Activated CD4-positive, alpha-beta T cell treated with anti-CD3 and anti-CD28 coated beads, Interleukin-2, amount 50 U/mL, for 4 hours (primary cell): ENCODE data around the gene PEX14.

Source experiments
- DNase-seq, 2 experiments: peaks; one replicate each; pipeline ENCODE4 v3.0.0-alpha.2; 2020

The PEX14 gene

DNA sequence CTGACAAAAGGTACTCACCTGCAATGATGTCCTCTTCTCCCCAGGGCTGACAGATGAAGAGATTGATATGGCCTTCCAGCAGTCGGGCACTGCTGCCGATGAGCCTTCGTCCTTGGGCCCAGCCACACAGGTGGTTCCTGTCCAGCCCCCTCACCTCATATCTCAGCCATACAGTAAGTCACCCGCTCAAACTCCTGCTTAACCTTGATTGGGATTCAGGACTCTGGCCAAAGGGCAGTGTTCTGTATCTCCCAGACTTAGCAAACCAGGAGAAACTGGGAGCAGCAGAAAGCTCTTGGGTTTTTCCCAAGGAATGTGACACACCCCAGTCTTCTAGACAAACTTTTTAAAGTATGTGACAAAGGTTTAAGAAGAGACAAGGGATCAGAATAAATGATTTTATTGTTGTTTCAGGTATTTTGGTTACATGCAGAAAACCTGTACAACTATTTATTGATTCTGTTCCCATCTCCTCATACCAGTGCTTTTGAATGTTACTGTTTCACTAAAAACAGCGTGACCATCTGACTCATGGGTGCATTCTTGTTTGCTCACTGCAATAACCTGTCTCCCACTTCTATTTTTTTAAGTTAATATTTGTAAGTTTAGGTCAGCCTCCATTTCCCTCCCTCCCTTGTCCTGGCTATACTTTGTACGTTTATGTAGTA is 124.6 kb downstream of the PEX14 start:
- no peak for DNase-seq

DNA sequence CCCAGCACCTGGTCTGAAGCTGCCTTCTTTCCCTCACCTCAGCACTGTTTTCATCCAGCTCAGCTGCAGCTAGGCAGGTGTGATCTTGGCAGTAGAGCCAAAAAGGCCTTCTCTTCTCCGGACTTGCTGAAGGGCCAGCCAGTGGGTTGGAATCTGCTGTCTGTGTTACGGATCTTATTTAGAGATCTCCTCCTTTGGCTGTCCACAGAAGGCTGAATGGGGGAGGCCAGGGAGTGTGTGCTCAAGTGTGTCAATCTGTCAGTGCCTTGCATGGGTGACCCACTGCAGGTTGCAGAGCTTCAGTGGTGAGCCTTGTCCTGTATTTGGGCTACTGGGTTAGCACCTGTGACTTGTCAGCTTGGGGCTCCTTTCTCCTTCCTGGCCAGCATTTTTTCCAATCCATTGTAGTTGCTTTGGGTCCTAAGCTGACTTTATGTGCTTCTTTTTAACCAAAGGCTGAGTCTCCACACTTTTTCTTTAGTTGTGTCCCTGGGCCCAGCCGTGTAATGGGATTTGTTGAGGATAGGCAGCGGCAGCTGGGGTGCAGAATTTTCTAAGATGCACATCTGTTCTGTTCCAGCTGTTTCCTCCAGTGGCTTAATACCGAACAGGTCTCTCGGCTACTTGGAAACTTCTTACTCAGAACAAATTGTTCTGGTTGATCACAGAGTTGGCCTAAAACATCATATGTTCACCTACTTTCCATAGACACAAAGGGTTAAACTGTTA is 126.8 kb downstream of the PEX14 start:
- no peak for DNase-seq

DNA sequence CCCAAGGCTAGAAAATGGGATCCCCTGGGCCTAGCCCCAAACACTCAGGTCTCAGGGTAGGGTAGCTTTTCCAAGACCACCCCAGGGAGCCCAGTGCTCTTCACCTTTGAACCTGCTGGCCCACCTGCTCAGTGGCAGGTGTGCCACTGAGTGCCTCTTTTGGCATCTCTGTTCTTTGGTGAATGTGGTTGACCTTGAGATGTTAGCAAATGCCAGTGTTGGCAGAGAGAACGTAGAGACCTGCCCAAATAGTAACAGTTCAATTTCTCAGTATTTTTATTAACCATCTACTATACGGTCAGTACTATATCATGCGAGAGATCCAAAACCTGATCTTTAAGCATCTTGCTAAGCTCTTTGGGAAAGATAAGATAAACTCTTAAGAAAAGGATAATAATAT is 128.2 kb downstream of the PEX14 start:
- no peak for DNase-seq

DNA sequence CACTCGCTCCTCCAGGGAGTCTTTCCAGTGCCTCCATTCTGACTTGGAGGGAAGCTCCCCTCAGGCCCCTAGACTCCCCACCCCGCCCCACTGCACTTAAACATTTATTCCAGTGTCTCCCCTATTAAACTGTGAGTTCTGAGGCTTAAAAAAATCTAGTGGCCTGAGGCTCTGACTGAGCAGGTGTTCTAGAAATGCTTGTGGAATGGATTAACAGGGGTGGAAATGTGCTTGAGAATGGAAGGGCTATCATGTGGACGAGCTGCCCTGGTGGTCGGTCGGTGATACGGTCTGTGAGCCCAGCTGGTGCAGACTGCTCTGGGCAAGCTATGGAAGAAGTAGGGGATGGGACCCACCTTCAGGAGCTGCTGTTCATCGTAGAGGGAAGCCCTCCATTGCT is 130.2 kb downstream of the PEX14 start:
- no peak for DNase-seq

DNA sequence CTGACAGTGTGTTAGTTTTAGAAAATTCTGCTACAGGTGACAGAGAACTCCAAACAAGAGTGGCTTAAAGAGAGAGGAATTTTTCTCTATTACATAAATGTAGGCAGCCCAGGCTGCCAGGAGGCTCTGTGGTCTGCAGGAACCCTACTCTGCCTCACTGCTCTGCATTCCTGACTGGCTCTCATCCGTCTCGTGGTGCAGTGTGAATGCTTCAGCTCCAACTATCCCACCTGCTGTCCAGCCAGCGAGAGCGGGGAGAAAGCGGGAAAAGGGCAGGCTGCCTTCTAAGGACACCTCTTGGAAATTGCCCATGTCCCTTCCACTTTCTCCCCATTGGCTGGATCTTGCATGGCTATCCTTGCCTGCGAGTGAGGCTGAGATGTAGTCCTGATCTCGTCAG is 131.3 kb downstream of the PEX14 start:
- DNase-seq, result no peak

DNA sequence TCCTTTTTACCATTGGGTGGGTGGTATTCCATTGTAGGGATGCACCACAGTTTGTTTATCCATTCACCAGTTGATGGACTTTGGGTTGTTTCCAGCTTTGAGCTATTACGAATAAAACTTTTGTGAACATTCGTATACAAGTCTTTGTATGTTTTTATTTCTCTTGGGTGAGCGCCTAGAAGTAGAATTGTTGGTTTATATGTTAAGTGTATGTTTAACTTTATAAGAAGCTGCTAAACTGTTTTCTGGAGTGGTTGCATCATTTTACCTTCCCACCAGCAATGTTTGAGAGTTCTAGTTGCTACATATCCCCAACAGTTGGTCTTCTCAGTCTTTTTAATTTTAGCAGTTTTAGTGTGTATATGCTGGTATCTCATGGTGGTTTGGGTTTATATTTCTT is 132.5 kb downstream of the PEX14 start:
- no peak for DNase-seq

DNA sequence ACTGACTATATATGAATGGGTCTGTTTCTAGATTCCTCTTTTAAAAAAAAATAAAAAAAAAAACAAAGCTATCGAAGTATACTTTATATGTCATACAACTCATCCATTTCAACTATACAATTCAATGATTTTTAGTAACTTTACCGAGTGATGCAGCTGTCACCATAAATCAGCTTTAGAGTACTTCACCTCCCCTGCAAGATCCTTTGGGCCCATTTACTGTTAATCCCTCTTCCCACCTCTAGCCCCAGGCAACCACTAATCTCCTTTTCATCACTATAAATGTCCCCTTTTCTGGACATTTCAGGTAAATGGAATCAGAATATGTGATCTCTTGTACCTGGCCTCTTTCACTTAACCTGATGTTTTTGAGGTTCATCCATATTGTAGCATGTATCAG is 133.9 kb downstream of the PEX14 start:
- DNase-seq, result no peak

DNA sequence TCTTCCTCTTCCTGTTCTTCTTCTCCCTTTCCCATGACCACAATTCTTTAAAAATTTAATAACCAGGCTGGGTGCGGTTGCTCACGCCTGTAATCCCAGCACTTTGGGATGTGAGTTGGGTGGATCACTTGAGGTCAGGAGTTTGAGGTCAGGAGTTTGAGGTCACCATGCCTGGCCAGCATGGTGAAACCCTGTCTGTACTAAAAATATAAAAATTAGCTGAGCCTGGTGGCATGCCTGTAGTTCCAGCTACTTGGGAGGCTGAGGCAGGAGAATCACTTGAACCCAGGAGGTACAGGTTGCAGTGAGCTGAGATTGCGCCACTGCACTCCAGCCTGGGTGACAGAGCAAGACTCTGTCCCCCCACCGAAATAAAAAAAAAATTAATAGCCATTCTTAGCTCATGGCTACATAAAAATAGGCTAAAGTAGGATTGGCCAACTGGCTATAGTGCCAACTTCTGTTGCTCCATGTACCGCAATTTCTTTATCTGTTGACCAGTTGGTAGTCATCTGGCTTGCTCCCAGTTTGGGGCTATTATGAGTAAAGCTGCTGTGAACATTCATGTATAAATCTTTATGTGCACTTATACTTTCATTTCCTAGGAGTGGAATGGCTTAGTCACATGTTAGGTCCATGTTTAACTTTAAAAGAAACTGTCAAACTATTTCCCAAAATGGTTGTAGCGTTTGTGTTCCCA is 136.3 kb downstream of the PEX14 start:
- DNase-seq, result no peak

DNA sequence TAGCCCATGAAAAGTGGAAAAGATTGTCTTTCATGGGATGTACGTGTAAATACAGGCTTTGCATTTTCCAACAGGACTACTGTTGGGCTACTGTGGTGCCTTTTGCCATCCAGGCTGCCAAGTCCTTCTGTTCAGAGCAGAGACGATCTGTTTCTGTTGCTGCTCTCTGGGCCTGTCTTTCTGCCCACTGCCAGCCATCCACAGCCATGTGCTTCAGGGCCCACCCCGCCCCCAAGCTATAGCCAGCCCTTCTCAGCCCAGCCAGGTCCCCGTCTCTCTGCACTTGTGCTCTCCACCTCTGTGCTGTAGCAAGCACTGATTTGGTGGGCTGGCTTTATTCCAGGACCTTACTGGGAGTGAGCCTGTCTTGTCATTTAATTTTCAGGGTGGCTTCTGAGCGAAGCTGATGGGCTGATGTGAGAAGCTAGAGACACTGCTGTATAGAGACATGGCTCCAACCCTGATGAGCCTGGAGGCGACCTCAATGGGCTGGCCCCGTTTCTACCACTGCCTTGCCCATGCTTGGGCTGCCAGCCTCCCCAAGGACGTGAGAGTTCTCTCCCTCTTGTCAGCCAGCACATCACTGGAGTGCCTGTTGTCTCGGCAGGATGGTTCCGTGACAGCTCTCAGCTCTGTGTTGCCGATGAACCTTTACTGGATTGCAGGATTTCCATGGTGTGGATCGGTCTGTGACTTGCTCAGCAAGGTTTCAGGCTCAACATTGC is 137.8 kb downstream of the PEX14 start:
- DNase-seq, result no peak

DNA sequence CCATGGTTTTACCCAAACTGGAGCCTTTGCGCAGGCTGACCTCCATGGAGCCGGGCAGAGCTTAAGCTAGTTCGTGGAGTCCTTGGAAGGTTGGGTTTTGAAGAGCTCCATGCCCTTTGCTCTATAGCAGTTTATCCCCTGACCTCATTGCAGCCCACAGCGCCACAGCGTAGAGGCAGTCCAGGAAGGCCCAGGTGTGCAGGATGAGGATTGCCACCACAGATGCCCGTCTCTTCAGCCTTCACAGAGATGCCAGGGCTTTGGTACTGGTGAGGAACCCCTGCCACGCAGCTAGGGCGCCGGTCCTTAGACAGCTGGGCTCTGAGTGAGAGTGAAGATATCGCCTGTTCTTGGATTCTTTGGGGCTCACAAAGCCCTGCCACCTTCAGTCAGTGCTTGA is 138.6 kb downstream of the PEX14 start:
- no peak for DNase-seq

DNA sequence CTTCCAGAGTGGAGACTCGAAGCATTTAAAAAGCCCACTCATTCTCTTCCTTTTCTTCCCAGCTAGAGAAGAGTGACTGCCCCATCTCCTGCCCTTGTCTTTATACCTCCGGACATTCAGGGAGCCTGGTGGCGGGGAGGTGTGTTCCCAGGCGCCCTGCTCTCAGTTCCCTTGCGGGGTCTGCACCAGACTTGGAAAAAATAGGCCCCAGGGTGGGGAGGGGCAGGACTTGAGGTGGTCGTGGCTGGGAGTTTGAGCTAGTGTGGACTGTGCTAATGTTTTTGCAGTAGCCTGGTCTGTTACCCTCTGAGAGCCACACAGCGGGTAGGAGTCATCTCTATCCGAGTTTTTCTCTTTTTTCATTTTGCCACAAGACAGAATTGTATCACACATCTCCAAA is 139.1 kb downstream of the PEX14 start:
- no peak for DNase-seq

DNA sequence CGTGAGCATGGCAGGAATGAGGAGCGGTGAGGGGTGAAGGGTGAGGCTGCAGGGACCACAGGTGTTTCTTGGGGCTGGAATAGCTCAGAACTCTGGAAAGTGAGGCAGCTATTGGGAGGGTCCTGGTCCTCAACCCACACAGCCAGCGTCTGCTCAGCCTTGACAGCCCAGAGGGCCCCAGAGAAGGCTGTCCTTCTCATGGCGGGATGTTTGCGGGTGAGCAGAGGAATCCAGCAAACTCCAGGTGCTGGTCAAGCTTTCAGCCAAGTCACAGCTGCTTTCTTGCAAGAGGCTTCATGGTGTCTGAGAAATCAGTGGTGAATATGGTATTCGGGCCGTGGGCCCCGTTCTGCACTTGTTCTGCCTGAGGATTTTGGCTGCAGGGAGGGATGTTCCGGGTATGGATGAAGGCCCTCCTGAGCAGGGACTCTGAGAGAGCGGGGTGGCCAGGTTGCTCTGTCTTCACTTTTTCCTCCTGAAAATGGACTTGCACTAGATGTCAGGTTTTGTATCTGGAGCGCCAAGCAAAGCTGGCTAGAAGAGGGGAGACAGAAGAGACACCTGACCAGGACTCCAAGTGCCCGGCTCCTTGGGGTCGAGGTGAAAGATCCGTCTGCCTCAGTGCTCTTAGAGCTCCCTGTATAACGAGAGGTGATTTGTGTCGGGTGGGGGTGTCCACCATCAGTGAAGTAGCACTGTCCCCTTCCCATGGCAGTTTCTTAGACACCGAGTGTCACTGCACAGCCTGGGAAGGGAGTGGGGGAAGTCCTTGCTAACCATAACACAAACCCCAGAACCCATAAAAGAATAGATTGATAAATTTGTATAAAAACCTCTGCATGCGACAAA is 139.9 kb downstream of the PEX14 start:
- DNase-seq, result no peak

DNA sequence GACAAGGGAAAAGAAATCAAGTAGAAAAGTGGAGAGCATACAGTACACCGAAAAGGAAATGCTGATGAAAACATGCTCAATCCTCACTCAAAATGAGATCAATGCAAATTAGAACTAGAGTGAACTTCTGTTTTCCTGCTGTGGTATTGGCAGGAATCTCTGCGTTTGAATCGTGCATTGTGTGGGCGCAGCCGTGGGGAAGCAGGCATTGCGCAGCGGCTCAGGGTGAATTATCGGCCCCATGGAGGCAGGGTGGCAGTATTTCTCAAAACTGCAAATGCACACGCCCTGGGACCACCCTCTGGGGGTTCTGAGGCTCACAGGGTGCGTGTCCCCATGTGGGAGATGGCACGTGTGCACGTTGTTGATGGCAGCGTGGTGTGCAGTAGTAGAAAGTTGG is 140.6 kb downstream of the PEX14 start:
- no peak for DNase-seq

DNA sequence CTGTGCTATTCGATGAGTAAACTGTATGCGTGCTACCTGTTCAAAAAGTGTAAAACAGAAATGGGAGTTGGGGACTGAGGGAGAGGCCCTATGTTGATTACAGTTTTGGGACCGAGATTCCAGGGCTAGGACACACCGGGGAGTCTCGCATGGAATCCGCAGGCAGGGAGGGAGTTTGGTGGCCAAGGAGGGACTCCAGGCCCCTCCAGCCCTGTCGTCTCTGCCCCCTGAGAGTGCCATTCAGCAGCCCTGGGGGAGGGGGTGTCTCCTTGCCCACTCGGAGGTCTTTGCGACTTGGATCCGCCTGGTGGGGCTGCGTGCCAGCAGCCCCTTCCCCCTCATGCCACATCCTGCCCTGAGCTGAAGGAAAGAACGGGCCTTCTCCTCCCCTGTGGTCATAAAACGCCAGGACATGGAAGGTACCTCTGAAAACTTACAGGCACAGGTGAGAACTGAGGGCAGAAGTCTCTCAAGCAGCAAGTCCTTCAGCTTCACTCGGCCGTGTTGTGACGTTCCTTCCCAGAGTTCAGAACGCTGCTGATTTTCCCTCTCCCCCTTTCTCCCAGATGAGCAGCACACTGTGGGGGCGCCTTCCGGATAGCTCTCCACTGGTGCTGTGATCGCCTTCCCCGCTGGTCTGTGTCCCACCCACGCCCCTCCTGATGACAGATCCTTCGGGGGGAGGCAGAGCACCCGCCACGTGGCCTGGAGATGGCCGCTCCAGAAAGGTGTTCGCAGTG is 141.4 kb downstream of the PEX14 start:
- no peak for DNase-seq

DNA sequence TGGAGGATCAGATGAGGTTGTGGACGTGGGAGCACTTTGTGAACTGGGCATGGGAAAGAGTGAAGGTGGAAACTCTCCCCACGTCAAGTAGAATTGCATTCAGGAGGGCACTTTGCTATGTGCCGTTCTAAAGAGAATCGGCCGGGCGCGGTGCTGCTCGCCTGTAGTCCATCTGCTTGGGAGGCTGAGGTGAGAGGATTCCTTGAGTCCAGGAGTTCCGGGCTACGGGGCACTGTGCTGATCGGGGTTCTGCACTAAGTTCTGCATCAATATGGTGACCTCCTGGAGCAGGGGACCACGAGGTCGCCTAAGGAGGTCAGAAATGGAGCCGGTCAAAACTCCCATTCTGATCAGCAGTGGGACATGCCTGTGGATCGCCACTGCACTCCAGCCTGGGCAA is 141.9 kb downstream of the PEX14 start:
- DNase-seq, result no peak

DNA sequence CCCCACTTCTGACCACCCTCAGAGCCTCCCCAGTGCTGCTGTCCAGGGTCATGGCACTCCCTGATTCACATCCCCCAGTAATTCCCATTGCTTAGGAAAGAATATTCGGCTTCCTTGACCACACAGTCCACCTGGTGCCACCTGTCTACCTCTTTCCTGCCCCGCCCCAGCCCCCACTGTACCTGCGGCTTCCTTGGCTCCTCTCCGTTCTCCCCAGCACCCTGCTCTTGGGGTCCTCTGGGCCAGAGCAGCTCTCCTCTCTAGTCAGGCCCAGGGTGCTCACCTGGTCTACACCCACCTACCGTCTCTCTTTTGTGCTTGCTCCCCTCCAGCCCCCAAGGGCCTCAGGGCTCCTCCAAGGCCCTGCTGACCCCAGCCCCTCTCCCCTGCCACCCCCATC is 142.6 kb downstream of the PEX14 start:
- DNase-seq, result no peak

DNA sequence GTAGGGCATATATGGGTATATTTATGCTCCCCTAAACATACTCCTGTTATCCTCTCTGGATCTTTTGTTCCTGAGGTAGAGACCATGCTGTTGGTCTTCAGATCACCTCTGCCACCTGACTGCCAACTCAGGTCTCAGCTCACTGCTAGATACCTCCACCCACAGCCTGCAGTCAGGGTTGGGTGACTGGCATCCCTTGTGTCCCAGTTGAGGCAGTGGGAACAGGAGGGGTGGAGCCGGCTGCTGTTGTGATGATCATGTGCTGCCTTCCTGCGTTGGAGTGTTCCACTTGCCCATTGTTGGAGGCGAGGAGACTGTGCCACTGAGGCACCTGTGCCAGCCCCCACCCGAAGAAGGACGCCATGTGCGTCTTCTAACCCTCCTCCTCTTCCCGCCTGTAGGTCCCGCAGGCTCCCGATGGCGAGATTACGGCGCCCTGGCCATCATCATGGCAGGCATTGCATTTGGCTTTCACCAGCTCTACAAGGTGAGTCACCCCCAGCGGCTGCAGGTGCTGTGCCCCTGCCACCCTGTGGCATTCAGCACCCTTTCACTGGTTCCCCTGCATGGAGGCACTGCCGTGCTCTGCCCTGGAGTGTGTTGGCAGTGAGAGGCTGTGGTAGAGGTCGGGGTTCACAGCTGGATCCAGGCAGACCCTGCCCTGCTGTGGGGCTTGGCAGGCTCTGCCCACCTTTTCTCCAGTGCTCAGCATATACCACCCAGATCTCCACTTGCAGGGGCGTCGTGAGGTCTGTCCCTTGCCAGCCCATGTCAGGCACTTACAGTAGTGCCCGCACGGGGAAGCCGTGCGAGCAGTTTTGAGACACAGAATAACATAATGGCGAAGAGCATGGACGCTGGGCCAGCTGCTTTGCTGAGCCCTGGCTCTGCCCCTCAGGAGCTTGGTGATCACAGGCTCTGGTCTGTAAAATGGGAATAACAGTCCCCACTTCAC is 143.5 kb downstream of the PEX14 start:
- no peak for DNase-seq

DNA sequence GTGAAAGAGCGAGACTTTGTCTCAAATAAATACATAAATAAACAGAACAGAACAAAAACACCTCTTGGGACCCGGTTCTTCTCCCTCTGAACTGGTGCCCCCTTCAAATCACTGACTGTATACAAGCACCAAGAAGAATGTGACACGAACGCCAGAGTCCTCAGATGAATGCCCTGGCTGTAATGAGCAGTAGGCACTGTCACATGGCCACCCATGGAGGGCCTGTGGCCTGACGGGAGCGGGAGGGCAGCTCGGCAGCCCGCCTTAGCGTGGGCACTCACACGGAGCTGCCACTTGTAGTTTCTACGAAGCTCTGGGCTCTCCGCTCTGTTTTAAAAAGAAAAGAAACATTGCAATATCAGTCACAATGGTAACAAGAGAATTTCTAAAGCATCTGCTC is 146.0 kb downstream of the PEX14 start:
- DNase-seq, result no peak

DNA sequence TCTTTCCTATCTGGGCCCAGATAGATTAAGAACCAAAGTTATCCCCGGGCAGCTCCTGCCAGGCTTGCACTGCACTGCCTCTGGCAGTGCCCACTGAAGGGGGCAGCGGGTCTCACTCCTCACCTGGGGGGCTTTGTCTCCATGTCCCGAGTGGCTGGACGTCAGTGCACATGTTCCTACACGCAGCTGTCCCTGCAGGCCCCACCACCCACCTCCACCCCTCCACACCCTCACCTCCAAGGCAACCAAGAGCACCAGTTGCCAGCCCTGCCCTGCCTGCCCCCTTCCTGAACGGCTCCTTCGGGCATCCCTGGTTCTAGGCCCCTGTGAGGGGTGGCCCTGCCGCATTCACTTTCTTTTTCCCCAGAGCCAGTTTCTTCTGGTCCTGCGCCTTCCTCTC is 147.2 kb downstream of the PEX14 start:
- no peak for DNase-seq

DNA sequence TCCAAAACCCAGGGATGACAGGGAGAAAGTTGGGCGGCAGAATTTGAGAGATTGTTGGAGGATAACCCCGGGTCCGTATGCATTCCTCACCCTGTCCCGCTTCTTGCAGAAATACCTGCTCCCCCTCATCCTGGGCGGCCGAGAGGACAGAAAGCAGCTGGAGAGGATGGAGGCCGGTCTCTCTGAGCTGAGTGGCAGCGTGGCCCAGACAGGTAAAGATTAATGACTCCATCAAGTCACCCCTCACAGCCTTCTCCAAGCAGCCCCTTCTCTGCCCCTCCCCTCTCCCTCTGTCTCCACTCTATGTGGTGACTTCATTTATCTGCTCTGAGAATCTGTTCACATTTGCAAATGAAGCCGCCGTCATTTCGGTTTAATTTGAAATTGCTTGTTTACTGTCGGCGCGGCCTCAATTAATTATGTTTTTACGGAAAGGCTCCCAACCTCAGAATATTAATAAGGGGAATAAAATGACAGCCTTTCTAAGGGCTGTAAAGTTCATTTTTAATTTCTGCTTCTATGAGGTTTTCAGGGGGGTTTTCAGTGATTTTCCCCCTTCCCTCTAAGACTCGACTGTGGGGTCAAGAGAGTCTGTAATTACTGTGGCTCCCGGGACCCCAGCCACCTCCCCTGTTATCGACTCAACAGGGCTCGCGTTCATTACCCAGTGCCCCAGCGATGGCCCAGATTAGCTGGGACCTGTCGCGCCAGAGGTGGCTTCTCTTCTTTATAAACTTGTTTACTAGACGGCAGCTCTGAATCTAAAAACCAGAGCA is 148.3 kb downstream of the PEX14 start:
- DNase-seq, result no peak
